Fibroblast of lung (primary cell): Measurements from ENCODE around the gene KIR2DL3. TPM values are rescaled to one million over a fixed set of nuclear protein-coding genes. Genes with fewer than 3 reads are reported as not detected.

Source experiments
- DNase-seq, 2 donors: peaks; one replicate each; pipeline versions ENCODE4 v3.0.0 to v3.0.0-alpha.2; 2010; ENCODE audit warnings: low read depth in 2 of 2
- H2AFZ ChIP-seq: 2 replicates; pipeline ENCODE4 v1.5.1; 2012; ENCODE audit warnings: low read length, control low read depth, inconsistent platforms
- H3K27ac ChIP-seq: 2 replicates; pipeline ENCODE4 v1.5.1; 2011; ENCODE audit warnings: low read length, control low read depth; ENCODE audit not compliant: insufficient read depth
- H3K27me3 ChIP-seq: 2 replicates; pipeline ENCODE4 v1.5.1; 2011; ENCODE audit warnings: mild to moderate bottlenecking, low read length; ENCODE audit not compliant: control insufficient read depth, insufficient read depth
- H3K36me3 ChIP-seq: 2 replicates; pipeline ENCODE4 v1.5.1; 2011; ENCODE audit warnings: low read length; ENCODE audit not compliant: control insufficient read depth, insufficient read depth
- H3K4me1 ChIP-seq: 2 replicates; pipeline ENCODE4 v1.5.1; 2011; ENCODE audit warnings: low read length; ENCODE audit not compliant: control insufficient read depth, insufficient read depth; ENCODE audit errors: extremely low read depth
- H3K4me2 ChIP-seq: 2 replicates; pipeline ENCODE4 v1.5.1; 2011; ENCODE audit warnings: low read length, control low read depth; ENCODE audit not compliant: insufficient read depth; ENCODE audit errors: extremely low read depth
- H3K4me3 ChIP-seq, 4 experiments: fragments of 200-600 bp in 1 of 4; sonication (generic) in 1 of 4; replicated peaks in 1 of 4; 2 replicates each; pipeline ENCODE4 v1.5.1; 2011 to 2016; ENCODE audit warnings: low read length in 4 of 4, low read depth in 3 of 4, mild to moderate bottlenecking in 3 of 4, control low read depth in 2 of 4, inconsistent platforms in 1 of 4, mixed read lengths in 1 of 4; ENCODE audit not compliant: insufficient read depth in 1 of 4; ENCODE audit errors: control extremely low read depth in 1 of 4
- H3K79me2 ChIP-seq: 2 replicates; pipeline ENCODE4 v1.5.1; 2012; ENCODE audit warnings: mild to moderate bottlenecking, low read length, inconsistent platforms; ENCODE audit not compliant: control insufficient read depth, insufficient read depth
- H3K9ac ChIP-seq: 2 replicates; pipeline ENCODE4 v1.5.1; 2011; ENCODE audit warnings: mild to moderate bottlenecking, low read length, control low read depth; ENCODE audit not compliant: insufficient read depth
- H3K9me3 ChIP-seq: 2 replicates; pipeline ENCODE4 v1.5.1; 2012; ENCODE audit warnings: low read depth, low read length; ENCODE audit not compliant: control insufficient read depth, insufficient read depth
- H4K20me1 ChIP-seq: 2 replicates; pipeline ENCODE4 v1.5.1; 2011; ENCODE audit warnings: low read length; ENCODE audit not compliant: control insufficient read depth, insufficient read depth; ENCODE audit errors: extremely low read depth
- EZH2 ChIP-seq: IDR thresholded peaks from 2 replicates; pipeline ENCODE4 v1.5.1; 2012; ENCODE audit warnings: low read length, control low read depth, mild to moderate bottlenecking; ENCODE audit errors: missing control alignments
- polyA plus RNA-seq, 2 donors: library from polyadenylated mRNA; depleted of rRNA in 1 of 2; stranded (reverse) in 1 of 2; unstranded in 1 of 2; fragments of >200 nt; gene quantifications; 2 replicates each; pipeline ENCODE4 v1.2.1, GENCODE V29; 2011 to 2012; ENCODE audit warnings: missing spikeins in 1 of 2
- total RNA-seq: library from RNA; depleted of rRNA; stranded (reverse); fragments of >200 nt; gene quantifications from 2 replicates; pipeline ENCODE4 v1.2.1, GENCODE V29; 2014
- TF ChIP-seq, protein P1 (sequence below), 2 donors: IDR thresholded peaks in 1 of 2; conservative IDR thresholded peaks in 1 of 2; 1 replicate in 1 of 2; 2 replicates in 1 of 2; pipeline ENCODE4 v1.5.1; 2011 to 2012; ENCODE audit warnings: low read length in 2 of 2, control low read depth in 1 of 2, inconsistent platforms in 1 of 2, low read depth in 1 of 2, mild to moderate bottlenecking in 1 of 2

Gene KIR2DL3
- total and polyA plus RNA-seq, 2 donors (not counting 1 experiment from before 2014, with no cell fraction given), result not detected

DNA sequence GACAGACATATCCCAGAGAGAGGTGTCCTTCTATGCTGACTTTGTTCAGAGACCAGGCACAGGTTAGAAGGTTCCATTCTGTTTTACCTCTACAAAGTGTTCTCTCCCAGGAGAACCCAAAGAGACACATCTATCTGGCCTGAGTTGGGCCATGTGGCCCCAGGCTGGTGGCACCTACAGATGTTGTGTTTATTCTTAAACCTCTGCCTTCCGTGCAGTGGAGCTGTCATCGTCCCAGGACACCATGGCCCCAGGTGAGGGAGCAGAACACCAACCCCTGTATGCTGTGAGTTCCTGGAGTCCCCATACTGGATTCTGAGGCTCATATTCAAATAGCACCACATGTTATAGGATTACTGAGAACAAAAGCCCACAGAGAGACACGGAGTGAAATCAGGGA lies 10.1 kb upstream of the KIR2DL3 start:
- H3K36me3 ChIP-seq, result no peaks in the 10 kb centered on the region
- H3K79me2 ChIP-seq, result no peaks in the 10 kb centered on the region
- no peak overlapping the region for H3K4me3 ChIP-seq
- H3K9ac ChIP-seq, result no peak overlapping the region
- no peak for TF ChIP-seq EZH2
- TF ChIP-seq, protein P1, sequence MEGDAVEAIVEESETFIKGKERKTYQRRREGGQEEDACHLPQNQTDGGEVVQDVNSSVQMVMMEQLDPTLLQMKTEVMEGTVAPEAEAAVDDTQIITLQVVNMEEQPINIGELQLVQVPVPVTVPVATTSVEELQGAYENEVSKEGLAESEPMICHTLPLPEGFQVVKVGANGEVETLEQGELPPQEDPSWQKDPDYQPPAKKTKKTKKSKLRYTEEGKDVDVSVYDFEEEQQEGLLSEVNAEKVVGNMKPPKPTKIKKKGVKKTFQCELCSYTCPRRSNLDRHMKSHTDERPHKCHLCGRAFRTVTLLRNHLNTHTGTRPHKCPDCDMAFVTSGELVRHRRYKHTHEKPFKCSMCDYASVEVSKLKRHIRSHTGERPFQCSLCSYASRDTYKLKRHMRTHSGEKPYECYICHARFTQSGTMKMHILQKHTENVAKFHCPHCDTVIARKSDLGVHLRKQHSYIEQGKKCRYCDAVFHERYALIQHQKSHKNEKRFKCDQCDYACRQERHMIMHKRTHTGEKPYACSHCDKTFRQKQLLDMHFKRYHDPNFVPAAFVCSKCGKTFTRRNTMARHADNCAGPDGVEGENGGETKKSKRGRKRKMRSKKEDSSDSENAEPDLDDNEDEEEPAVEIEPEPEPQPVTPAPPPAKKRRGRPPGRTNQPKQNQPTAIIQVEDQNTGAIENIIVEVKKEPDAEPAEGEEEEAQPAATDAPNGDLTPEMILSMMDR (conservative IDR thresholded peaks at IDR 0.05 in 1 of 2, IDR thresholded peaks at IDR 0.05 in 1 of 2; ENCODE audit: low read depth in 1 of 2, low read length in 2 of 2), result no peak
- H3K4me2 ChIP-seq, result no peak overlapping the region
- no peaks in the 10 kb centered on the region for H4K20me1 ChIP-seq
- H2AFZ ChIP-seq, result no peak overlapping the region
- H3K9me3 ChIP-seq, result no peaks in the 10 kb centered on the region
- H3K27me3 ChIP-seq, result no peaks in the 10 kb centered on the region
- no peak for DNase-seq
- no peak overlapping the region for H3K27ac ChIP-seq
- H3K4me1 ChIP-seq, result no peaks in the 10 kb centered on the region

- no peak for TF ChIP-seq EZH2
- TF ChIP-seq, protein P1 (conservative IDR thresholded peaks at IDR 0.05 in 1 of 2, IDR thresholded peaks at IDR 0.05 in 1 of 2; ENCODE audit: low read depth in 1 of 2, low read length in 2 of 2), result no peak
- H2AFZ ChIP-seq, result no peak overlapping the region
These were observed 8.7 kb upstream of the KIR2DL3 start for GRCh38 chr19:54729416-54730188.

DNA sequence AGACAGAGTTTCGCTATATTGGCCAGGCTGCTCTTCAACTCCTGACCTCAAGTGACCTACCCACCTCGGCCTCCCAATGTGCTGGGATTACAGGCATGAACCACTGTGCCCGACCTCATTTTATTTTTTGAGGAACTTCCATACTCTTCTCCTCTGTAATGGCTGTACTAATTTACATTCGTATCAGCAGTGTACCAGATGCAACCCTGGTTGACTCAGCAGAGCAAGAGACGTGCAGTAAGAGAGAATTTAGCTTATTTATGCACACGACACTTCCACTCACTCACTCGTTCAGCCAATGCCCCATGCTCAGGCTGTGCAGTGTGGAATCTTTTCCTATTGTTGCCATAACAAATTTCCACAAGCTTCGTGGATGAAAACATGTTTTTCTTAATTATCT lies 7.1 kb upstream of the KIR2DL3 start:
- TF ChIP-seq, protein P1 (conservative IDR thresholded peaks at IDR 0.05 in 1 of 2, IDR thresholded peaks at IDR 0.05 in 1 of 2; ENCODE audit: low read depth in 1 of 2, low read length in 2 of 2), result no peak
- no peak for TF ChIP-seq EZH2
- no peak overlapping the region for H3K4me3 ChIP-seq

More at GRCh38 chr19:54729416-54730188, 8.7 kb upstream of the KIR2DL3 start:
- no peak for DNase-seq
- Histone ChIP-seq H3K27ac (no peak overlapping the region), H3K9ac (no peak overlapping the region), H4K20me1 (no peaks in the 10 kb centered on the region), H3K27me3 (no peaks in the 10 kb centered on the region), H3K9me3 (no peaks in the 10 kb centered on the region), H3K4me1 (no peaks in the 10 kb centered on the region), H3K79me2 (no peaks in the 10 kb centered on the region), H3K36me3 (no peaks in the 10 kb centered on the region), H3K4me2 (no peak overlapping the region), H3K4me3 (no peak overlapping the region)

More for the DNA sequence above, 7.1 kb upstream of the KIR2DL3 start:
- Histone ChIP-seq H3K4me2 (no peak overlapping the region), H3K9me3 (no peaks in the 10 kb centered on the region), H3K27ac (no peak overlapping the region), H2AFZ (no peak overlapping the region), H4K20me1 (no peaks in the 10 kb centered on the region), H3K27me3 (no peaks in the 10 kb centered on the region), H3K79me2 (no peaks in the 10 kb centered on the region), H3K9ac (no peak overlapping the region), H3K36me3 (no peaks in the 10 kb centered on the region), H3K4me1 (no peaks in the 10 kb centered on the region)
- DNase-seq, result no peak
